Measurements from ENCODE around the gene ANAPC2.

DNA sequence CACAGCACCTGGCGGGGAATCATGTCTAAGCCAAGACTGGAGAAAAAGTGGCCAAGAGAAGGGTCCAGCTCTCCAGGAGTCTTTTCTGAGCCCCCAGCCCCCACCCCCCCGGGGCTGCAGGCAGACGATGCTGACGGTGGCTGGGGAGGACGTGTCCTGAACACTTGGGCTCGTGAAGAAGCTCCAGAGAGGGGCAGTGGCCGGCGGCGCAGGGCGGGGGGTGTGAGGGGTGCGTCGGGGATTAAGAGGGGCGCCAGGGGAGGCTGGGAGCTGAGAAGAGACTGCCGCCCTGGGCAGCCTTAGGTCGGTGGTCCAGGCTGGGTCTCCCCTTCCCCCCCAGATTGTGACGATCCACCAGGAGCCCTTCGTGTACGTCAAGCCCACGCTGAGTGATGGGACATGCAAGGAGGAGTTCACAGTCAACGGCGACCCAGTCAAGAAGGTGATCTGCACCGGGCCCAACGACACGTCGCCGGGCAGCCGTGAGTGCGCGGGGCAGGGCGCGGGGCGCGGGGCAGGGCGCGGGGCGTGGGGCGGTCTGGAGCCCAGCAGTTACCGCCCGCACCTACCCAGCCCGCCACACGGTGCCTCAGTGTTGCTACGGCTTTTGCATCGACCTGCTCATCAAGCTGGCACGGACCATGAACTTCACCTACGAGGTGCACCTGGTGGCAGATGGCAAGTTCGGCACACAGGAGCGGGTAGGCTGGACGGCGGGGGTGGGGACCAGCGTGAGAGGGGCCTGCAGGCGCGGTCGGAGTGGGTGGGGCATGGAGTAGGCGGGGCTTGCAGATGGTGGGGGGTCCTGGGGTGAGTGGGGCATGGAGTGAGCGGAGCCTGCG is 27.4 kb downstream of the ANAPC2 start:
- TF ChIP-seq, protein P1, sequence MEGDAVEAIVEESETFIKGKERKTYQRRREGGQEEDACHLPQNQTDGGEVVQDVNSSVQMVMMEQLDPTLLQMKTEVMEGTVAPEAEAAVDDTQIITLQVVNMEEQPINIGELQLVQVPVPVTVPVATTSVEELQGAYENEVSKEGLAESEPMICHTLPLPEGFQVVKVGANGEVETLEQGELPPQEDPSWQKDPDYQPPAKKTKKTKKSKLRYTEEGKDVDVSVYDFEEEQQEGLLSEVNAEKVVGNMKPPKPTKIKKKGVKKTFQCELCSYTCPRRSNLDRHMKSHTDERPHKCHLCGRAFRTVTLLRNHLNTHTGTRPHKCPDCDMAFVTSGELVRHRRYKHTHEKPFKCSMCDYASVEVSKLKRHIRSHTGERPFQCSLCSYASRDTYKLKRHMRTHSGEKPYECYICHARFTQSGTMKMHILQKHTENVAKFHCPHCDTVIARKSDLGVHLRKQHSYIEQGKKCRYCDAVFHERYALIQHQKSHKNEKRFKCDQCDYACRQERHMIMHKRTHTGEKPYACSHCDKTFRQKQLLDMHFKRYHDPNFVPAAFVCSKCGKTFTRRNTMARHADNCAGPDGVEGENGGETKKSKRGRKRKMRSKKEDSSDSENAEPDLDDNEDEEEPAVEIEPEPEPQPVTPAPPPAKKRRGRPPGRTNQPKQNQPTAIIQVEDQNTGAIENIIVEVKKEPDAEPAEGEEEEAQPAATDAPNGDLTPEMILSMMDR (IDR thresholded peaks at IDR 0.05): no peak
- no peak for TF ChIP-seq EP300 (IDR thresholded peaks at IDR 0.05)
- no peak for TF ChIP-seq POLR2A (IDR thresholded peaks at IDR 0.05)
- no peak for TF ChIP-seq POLR2AphosphoS5 (IDR thresholded peaks at IDR 0.05)

Measured in suprapubic skin (tissue), 4 donors.